B cell (primary cell): Measurements from ENCODE around the gene APP. TPM values are rescaled to one million over a fixed set of nuclear protein-coding genes. Genes with fewer than 3 reads are reported as not detected.
A peak's percentile ranks its signal among the peaks of the same experiment; 100 is the strongest.

Experiments
- ATAC-seq: fragments of 200-7000 bp; cut with Tn5 transposase; one replicate; pipeline ENCODE4 v1.10.0; 2021; ENCODE audit warnings: low read depth, mild to moderate bottlenecking, moderate number of reproducible peaks, moderate library complexity
- CTCF ChIA-PET: fragments of 350-600 bp; sonication (Branson Sonifier 250); formaldehyde crosslinking; loops from one replicate; lab custom pipeline; 2021; ENCODE audit warnings: antibody characterized with exemption, inconsistent platforms; lab: Charles Lee
- POLR2A ChIA-PET: fragments of 350-600 bp; sonication (Branson Sonifier 250); formaldehyde crosslinking; loops from one replicate; lab custom pipeline; 2021; ENCODE audit warnings: antibody characterized with exemption; lab: Charles Lee
- DNase-seq: peaks from one replicate; pipeline ENCODE4 v3.0.0; 2013
- H2AFZ ChIP-seq: 2 replicates; pipeline ENCODE4 v1.6.1; 2012; ENCODE audit warnings: mild to moderate bottlenecking, low read depth, low read length; ENCODE audit not compliant: insufficient read depth, poor library complexity, severe bottlenecking
- H3K27ac ChIP-seq, 2 donors: 1 replicate in 1 of 2; 2 replicates in 1 of 2; pipeline ENCODE4 v1.5.1; 2012 to 2013; ENCODE audit warnings: low read length in 2 of 2, mild to moderate bottlenecking in 2 of 2, moderate library complexity in 1 of 2
- H3K27me3 ChIP-seq, 4 experiments: fragments of 200-600 bp in 1 of 4; sonication (generic) in 1 of 4; replicated peaks in 1 of 4; 1 replicate in 2 of 4; 2 replicates in 2 of 4; pipeline versions ENCODE4 v1.6.1 to v1.7.0; 2013 to 2016; ENCODE audit warnings: low read length in 3 of 4, mild to moderate bottlenecking in 2 of 4, mixed read lengths in 1 of 4, moderate library complexity in 1 of 4; ENCODE audit not compliant: insufficient read depth in 4 of 4, control insufficient read depth in 3 of 4; ENCODE audit errors: control extremely low read depth in 1 of 4
- H3K36me3 ChIP-seq, 2 experiments: replicated peaks in 1 of 2; 1 replicate in 1 of 2; 2 replicates in 1 of 2; pipeline versions ENCODE4 v1.6.1 to v1.7.1; 2013; ENCODE audit warnings: low read length in 1 of 2; ENCODE audit not compliant: insufficient read depth in 2 of 2, control insufficient read depth in 1 of 2; ENCODE audit errors: control extremely low read depth in 1 of 2, extremely low read depth in 1 of 2
- H3K4me1 ChIP-seq, 2 donors: fragments of 200-600 bp in 1 of 2; sonication (generic) in 1 of 2; 1 replicate in 1 of 2; 2 replicates in 1 of 2; pipeline versions ENCODE4 v1.5.1 to v1.6.1; 2013 to 2017; ENCODE audit warnings: low read length in 2 of 2; ENCODE audit not compliant: control insufficient read depth in 2 of 2, insufficient read depth in 2 of 2
- H3K4me2 ChIP-seq: replicated peaks from 2 replicates; pipeline ENCODE3; 2012; ENCODE audit warnings: mild to moderate bottlenecking, low read depth, low read length; ENCODE audit not compliant: poor library complexity, severe bottlenecking
- H3K4me3 ChIP-seq, 5 experiments: fragments of 200-600 bp in 1 of 5; sonication (generic) in 1 of 5; 1 replicate in 3 of 5; 2 replicates in 2 of 5; pipeline versions ENCODE4 v1.5.1 to v1.7.0; 2011 to 2016; ENCODE audit warnings: low read length in 4 of 5, mild to moderate bottlenecking in 4 of 5, low read depth in 2 of 5, control low read depth in 1 of 5, moderate library complexity in 1 of 5; ENCODE audit not compliant: insufficient read depth in 1 of 5; ENCODE audit errors: control extremely low read depth in 1 of 5, extremely low read depth in 1 of 5
- H3K79me2 ChIP-seq: fragments of 200-600 bp; sonication (generic); one replicate; pipeline ENCODE4 v1.6.0; 2016; ENCODE audit warnings: low read length; ENCODE audit not compliant: control insufficient read depth, insufficient read depth
- H3K9ac ChIP-seq: fragments of 200-600 bp; sonication (generic); 2 replicates; pipeline ENCODE4 v1.6.1; 2017; ENCODE audit warnings: mild to moderate bottlenecking, low read length, moderate library complexity
- H3K9me3 ChIP-seq, 3 donors: one replicate each; pipeline versions ENCODE4 v1.6.1 to v1.7.1; 2013; ENCODE audit warnings: low read length in 2 of 3; ENCODE audit not compliant: control insufficient read depth in 2 of 3, insufficient read depth in 1 of 3; ENCODE audit errors: control extremely low read depth in 1 of 3
- H4K20me1 ChIP-seq: 2 replicates; pipeline ENCODE4 v1.6.0; 2012; ENCODE audit warnings: mild to moderate bottlenecking, low read length; ENCODE audit not compliant: insufficient read depth, control insufficient read depth, poor library complexity, severe bottlenecking
- H3K27ac Mint-ChIP-seq: one replicate; pipeline ENCODE4 v1.8.0; 2021; ENCODE audit warnings: mixed read lengths
- H3K27me3 Mint-ChIP-seq: one replicate; pipeline ENCODE4 v1.8.0; 2021; ENCODE audit warnings: mixed read lengths
- H3K4me1 Mint-ChIP-seq: one replicate; pipeline ENCODE4 v1.8.0; 2021; ENCODE audit warnings: mixed read lengths
- H3K4me3 Mint-ChIP-seq: one replicate; pipeline ENCODE4 v1.8.0; 2021; ENCODE audit warnings: mixed read lengths
- H3K9me3 Mint-ChIP-seq: one replicate; pipeline ENCODE4 v1.8.0; 2022; ENCODE audit warnings: mixed read lengths; ENCODE audit not compliant: insufficient read depth
- CTCF ChIP-seq: fragments of 200-600 bp; IDR thresholded peaks from one replicate; pipeline ENCODE4 v1.8.0; 2022; ENCODE audit warnings: antibody characterized with exemption, mild to moderate bottlenecking
- EZH2 ChIP-seq: IDR thresholded peaks from 2 replicates; pipeline ENCODE4 v1.6.1; 2012; ENCODE audit warnings: borderline replicate concordance, low read depth, mild to moderate bottlenecking, moderate library complexity, low read length; ENCODE audit not compliant: insufficient read depth, poor library complexity, severe bottlenecking
- WGBS: methylation state at CpG from one replicate; pipeline ENCODE4 v1.1.5; 2013; ENCODE audit warnings: missing lambda C conversion rate; ENCODE audit not compliant: insufficient coverage; 5-methylcytosine and 5-hydroxymethylcytosine counted together
- intact Hi-C: fragments of 100-400 bp; cut with micrococcal nuclease; formaldehyde crosslinking; loops from one replicate; pipeline ENCODE4 v1.10.0; 2022
- polyA plus RNA-seq: library from polyadenylated mRNA; depleted of rRNA; stranded (reverse); fragments of >200 nt; gene quantifications from 2 replicates; pipeline ENCODE4 v1.2.3, GENCODE V29; 2012
- total RNA-seq, 2 donors: library from RNA; stranded (reverse); fragments of 120-200 nt in 1 of 2; gene quantifications; 1 replicate in 1 of 2; 2 replicates in 1 of 2; pipeline versions ENCODE4 v1.2.3 to v1.2.4, GENCODE V29; 2013 to 2022

The APP gene
- total and polyA plus RNA-seq, 2 donors (not counting 1 experiment from before 2014, with no cell fraction given) = 28.3 to 34.7 TPM

- Histone ChIP-seq H3K27ac (no peak overlapping the region), H2AFZ (no peak overlapping the region), H3K27me3 (peaks cover 0 to 7% (median 4%) of the 10 kb centered on the region in 4 experiments), H3K4me2 (no peak overlapping the region), H3K4me3 (no peak overlapping the region), H3K9ac (no peak overlapping the region), H3K9me3 (peaks cover 0 to 5% (median 0%) of the 10 kb centered on the region in 3 donors), H3K79me2 (no peaks in the 10 kb centered on the region), H3K4me1 (peaks cover 5 to 9% of the 10 kb centered on the region in 2 donors), H4K20me1 (no peaks in the 10 kb centered on the region), H3K36me3 (no peaks in the 10 kb centered on the region)
- DNase-seq = no peak
- ChIA-PET CTCF (no interaction called here), POLR2A (no interaction called here)
- no peak overlapping the region for H3K4me3 Mint-ChIP-seq
- no peak overlapping the region for H3K27ac Mint-ChIP-seq
- peaks cover 5% of the 10 kb centered on the region for H3K4me1 Mint-ChIP-seq
- peaks cover 3% of the 10 kb centered on the region for H3K9me3 Mint-ChIP-seq
- peaks cover 11% of the 10 kb centered on the region for H3K27me3 Mint-ChIP-seq
- intact Hi-C loops = no loop called here
- WGBS = 95% methylated on average over 3 of the region's 4 CpGs
- TF ChIP-seq EZH2 = no peak
- no peak for TF ChIP-seq CTCF
- no peak for ATAC-seq
Observed at GRCh38 chr21:26179501-26179900, 8.9 kb upstream of the APP start.

GRCh38 chr21:26177746-26178426 lies 7.3 kb upstream of the APP start:
- ATAC-seq = peak; percentile 41
- no peak overlapping the region for H3K4me3 ChIP-seq
- H3K36me3 ChIP-seq = no peaks in the 10 kb centered on the region
- Mint-ChIP-seq H3K4me3 (no peak overlapping the region), H3K4me1 (peaks cover 5% of the 10 kb centered on the region), H3K27me3 (peaks cover 14% of the 10 kb centered on the region), H3K9me3 (no peaks in the 10 kb centered on the region), H3K27ac (no peak overlapping the region)
- H3K9me3 ChIP-seq = no peaks in the 10 kb centered on the region
- no peak overlapping the region for H2AFZ ChIP-seq
- peak; percentile 20 for DNase-seq
- peak overlapping the region; percentile 28 for H3K4me2 ChIP-seq
- ChIA-PET CTCF (interaction anchor here (0.6 to 1.6 kb wide), 3 partner anchors 10 to 147 kb away, joined by 3 to 4 read pairs (median 4); no protein-coding TSS in a partner anchor), POLR2A (no interaction called here)
- intact Hi-C loops = no loop called here
- no peak overlapping the region for H3K9ac ChIP-seq
- H3K27me3 ChIP-seq = peaks cover 0 to 7% (median 4%) of the 10 kb centered on the region in 4 experiments
- WGBS = 40% methylated on average over 2 of the region's 5 CpGs
- H3K79me2 ChIP-seq = no peaks in the 10 kb centered on the region
- no peak for TF ChIP-seq EZH2
- TF ChIP-seq CTCF = no peak
- no peak overlapping the region for H3K27ac ChIP-seq
- H4K20me1 ChIP-seq = no peaks in the 10 kb centered on the region
- peaks cover 5 to 9% of the 10 kb centered on the region in 2 donors for H3K4me1 ChIP-seq
